AG09309 (cell line): ENCODE data around the gene PSMA8.

ENCODE experiments used
- DNase-seq: peaks from one replicate; pipeline ENCODE4 v3.0.0-alpha.2; 2010; ENCODE audit warnings: low read depth
- H3K4me3 ChIP-seq: 2 replicates; pipeline ENCODE4 v1.5.1; 2011; ENCODE audit warnings: mild to moderate bottlenecking, low read depth, low read length, moderate library complexity; ENCODE audit not compliant: control insufficient read depth
- CTCF ChIP-seq: IDR thresholded peaks from 2 replicates; pipeline ENCODE4 v1.5.1; 2011; ENCODE audit warnings: mild to moderate bottlenecking, low read depth, low read length, inconsistent platforms; ENCODE audit not compliant: insufficient read depth, control insufficient read depth; ENCODE audit errors: missing control alignments

Gene PSMA8

GRCh38 chr18:26175481-26175880 is 41.8 kb downstream of the PSMA8 start:
- TF ChIP-seq CTCF = no peak
- no peak overlapping the region for H3K4me3 ChIP-seq
- DNase-seq = no peak

- no peak for TF ChIP-seq CTCF
- H3K4me3 ChIP-seq = no peak overlapping the region
- no peak for DNase-seq
These were observed 42.5 kb downstream of the PSMA8 start for GRCh38 chr18:26176134-26176533.

- TF ChIP-seq CTCF = no peak
- DNase-seq = no peak
- no peak overlapping the region for H3K4me3 ChIP-seq
These were observed 47.7 kb downstream of the PSMA8 start for GRCh38 chr18:26181343-26181826.

- no peak overlapping the region for H3K4me3 ChIP-seq
- no peak for DNase-seq
- TF ChIP-seq CTCF = no peak
These were observed 49.9 kb downstream of the PSMA8 start for GRCh38 chr18:26183395-26184112.

- DNase-seq = no peak
- no peak overlapping the region for H3K4me3 ChIP-seq
- no peak for TF ChIP-seq CTCF
These were observed 51.6 kb downstream of the PSMA8 start for GRCh38 chr18:26185267-26185666.

GRCh38 chr18:26190506-26190905 is 56.8 kb downstream of the PSMA8 start:
- DNase-seq = no peak
- TF ChIP-seq CTCF = no peak
- no peak overlapping the region for H3K4me3 ChIP-seq
